Stimulated activated CD8-positive, alpha-beta memory T cell treated with anti-CD3 and anti-CD28 coated beads, Interleukin-15, amount 100 ng/mL, for 48 hours (primary cell): ENCODE data around the gene VPS4A.

ENCODE experiments used
- DNase-seq, 2 donors: peaks; one replicate each; pipeline ENCODE4 v3.0.0-alpha.2; 2020; ENCODE audit warnings: low read depth in 2 of 2

The VPS4A gene

DNA sequence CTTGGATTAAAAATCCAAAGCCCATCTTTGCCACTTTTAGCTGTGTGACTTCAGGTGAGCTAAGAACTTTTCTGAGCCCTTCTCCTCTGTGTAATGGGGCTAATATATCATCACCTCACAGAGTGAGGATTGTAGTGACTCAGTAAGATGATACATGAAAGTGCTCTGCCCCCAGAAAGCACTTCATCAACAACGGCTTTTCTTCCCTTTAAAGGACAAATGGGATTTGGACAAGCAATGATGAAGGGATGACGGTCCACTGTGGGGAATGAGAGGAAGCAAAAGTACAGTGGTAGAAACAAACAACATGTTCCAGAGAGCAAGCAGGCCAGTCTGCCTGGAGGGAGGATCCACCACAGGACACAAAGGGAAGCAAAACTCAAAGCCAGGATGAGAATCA lies 54.8 kb downstream of the VPS4A start:
- no peak for DNase-seq

DNA sequence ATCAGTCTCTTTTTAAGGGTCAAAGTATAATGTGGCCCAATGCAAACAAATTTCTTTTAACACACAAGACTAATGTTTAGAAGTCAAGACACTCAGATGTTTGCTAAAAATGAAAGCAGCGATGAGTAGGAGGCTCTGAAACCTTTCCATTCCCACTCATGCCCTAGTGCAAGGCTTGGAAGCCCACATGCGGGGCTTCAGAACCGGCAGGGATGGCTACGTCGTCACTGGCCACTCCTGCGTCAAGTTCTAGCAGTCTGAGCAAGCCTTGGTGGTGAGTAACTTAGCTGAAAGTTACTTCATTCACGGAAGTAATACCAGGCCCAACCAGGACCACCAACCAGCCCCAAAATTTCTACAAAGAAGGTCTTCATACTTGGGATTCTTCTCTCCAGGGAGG lies 55.3 kb downstream of the VPS4A start:
- DNase-seq, result no peak

DNA sequence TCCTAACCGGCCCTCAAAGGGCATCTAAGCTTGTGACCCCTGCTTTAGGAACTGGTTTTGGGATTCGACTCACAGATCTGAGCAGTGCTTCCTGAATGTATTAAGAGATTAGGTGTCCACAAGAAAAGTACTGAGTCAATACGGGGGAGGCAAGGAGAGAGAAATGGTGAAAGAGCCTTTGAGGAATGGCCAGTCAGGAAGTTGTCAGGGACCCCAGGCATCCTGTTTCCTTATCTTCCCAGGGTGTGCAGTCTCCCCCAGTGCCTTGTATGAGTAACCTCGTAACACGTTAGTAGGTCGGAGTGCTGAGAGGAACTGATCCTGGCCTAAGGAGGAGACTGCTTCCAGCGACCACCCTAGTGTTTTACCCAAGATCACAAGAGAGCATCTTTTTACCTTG lies 56.8 kb downstream of the VPS4A start:
- no peak for DNase-seq

DNA sequence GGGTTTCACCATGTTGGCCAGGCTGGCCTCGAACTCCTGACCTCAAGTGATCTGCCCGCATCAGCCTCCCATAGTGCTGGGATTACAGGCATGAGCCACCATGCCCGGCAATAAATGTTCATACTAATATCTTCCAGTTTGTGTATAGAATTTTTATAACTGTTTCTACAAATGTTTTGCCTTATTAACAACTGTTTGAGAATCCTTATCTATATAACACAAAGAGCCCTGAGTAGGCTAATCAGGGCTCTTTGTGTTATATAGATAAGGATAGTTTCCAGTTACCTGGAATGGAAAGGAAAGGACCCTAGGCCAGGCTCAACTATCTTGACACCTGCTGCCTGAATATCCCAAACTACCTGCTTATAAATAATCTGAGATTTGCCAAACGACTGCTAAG lies 57.7 kb downstream of the VPS4A start:
- no peak for DNase-seq

DNA sequence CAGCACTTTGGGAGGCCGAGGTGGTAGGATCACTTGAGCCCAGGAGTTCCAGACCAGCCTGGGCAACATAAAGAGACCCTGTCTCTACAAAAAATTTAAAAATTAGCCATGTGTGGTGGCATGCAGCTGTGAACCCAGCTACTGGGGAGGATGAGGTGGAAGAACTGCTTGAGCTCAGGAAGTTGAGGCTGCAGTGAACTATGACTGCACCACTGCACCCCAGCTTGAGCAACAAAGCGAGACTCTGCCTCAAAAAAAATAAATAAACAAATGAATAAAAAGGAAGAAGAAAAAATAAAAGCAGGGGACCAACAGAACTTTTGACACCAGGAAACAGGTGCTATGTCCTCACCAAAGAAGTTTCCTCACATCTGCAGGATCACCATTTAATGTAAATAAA lies 60.4 kb downstream of the VPS4A start:
- no peak for DNase-seq

DNA sequence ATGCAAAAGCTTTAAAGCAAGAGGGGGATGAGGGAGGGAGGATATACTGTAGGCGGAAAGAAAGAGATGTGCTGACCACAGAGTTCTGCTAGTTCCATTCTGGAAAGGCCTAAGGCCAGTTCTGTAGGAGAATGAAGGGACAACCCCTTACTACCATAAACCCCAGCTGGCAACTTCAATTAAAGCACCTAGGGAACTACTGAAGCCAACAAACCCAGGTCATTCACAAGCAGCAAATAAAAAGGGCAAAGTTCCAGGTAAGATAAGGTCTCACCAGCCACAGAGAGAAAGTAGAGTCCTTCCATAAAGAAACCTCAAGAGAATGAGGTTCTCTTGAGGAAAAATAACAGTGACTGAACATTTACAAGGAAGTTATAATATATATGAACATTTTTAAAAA lies 61.9 kb downstream of the VPS4A start:
- DNase-seq, result no peak
